Forelimb muscle (tissue), 1 donor: ENCODE results near the gene CEP63. TPM values are rescaled to one million over a fixed set of nuclear protein-coding genes. Genes with fewer than 3 reads are reported as not detected.

Source experiments
- DNase-seq: peaks from one replicate; pipeline ENCODE4 v3.0.0-alpha.2; 2013; ENCODE audit warnings: low read depth
- polyA plus RNA-seq: library from polyadenylated mRNA; unstranded; fragments of 120-200 nt; gene quantifications from one replicate; pipeline ENCODE4 v1.2.1, GENCODE V29; 2013; ENCODE audit not compliant: insufficient read length

The CEP63 gene
- polyA plus RNA-seq, 1 donor, result 35.9 TPM

- no peak for DNase-seq
Measured at GRCh38 chr3:134468519-134468918, 17.3 kb upstream of the CEP63 start.

- no peak for DNase-seq
Measured at GRCh38 chr3:134471521-134472193, 14.2 kb upstream of the CEP63 start.

GRCh38 chr3:134472831-134473230 lies 13.0 kb upstream of the CEP63 start:
- DNase-seq, result no peak

GRCh38 chr3:134473868-134474546 lies 11.8 kb upstream of the CEP63 start:
- DNase-seq, result no peak

- DNase-seq, result no peak
Measured at GRCh38 chr3:134474956-134475355, 10.9 kb upstream of the CEP63 start.

- no peak for DNase-seq
Measured at GRCh38 chr3:134476306-134476705, 9.6 kb upstream of the CEP63 start.

- DNase-seq, result no peak
Measured at GRCh38 chr3:134477002-134477401, 8.9 kb upstream of the CEP63 start.

GRCh38 chr3:134477938-134478337 lies 7.9 kb upstream of the CEP63 start:
- no peak for DNase-seq

- DNase-seq, result no peak
Measured at GRCh38 chr3:134480546-134480945, 5.3 kb upstream of the CEP63 start.

GRCh38 chr3:134481166-134481565 lies 4.7 kb upstream of the CEP63 start:
- no peak for DNase-seq

- no peak for DNase-seq
Measured at GRCh38 chr3:134482622-134483021, 3.2 kb upstream of the CEP63 start.

GRCh38 chr3:134483195-134483900 lies 2.5 kb upstream of the CEP63 start:
- no peak for DNase-seq

GRCh38 chr3:134485075-134485717 lies 661 bp upstream of the CEP63 start:
- no peak for DNase-seq

- DNase-seq, result no peak
Measured at GRCh38 chr3:134486577-134487041, 752 bp downstream of the CEP63 start.

- DNase-seq, result no peak
Measured at GRCh38 chr3:134487406-134487805, 1.5 kb downstream of the CEP63 start.

GRCh38 chr3:134494495-134494894 lies 8.6 kb downstream of the CEP63 start:
- DNase-seq, result no peak

- DNase-seq, result no peak
Measured at GRCh38 chr3:134495980-134496379, 10.1 kb downstream of the CEP63 start.

GRCh38 chr3:134496471-134497071 lies 10.7 kb downstream of the CEP63 start:
- DNase-seq, result no peak

GRCh38 chr3:134503266-134503665 lies 17.4 kb downstream of the CEP63 start:
- no peak for DNase-seq

- no peak for DNase-seq
Measured at GRCh38 chr3:134504132-134504531, 18.3 kb downstream of the CEP63 start.

GRCh38 chr3:134505485-134505884 lies 19.6 kb downstream of the CEP63 start:
- DNase-seq, result no peak

- DNase-seq, result no peak
Measured at GRCh38 chr3:134511500-134511899, 25.6 kb downstream of the CEP63 start.
